CD4-positive, alpha-beta T cell treated with Interleukin-21 for 1 hour (primary cell): ENCODE data around the gene TIGD6.
"Not testable (repeated sequence)": the region's sequence is repeated elsewhere in the genome, so short reads cannot be mapped to it uniquely, and the experiment has no call there.

Source experiments
- DNase-seq: peaks from one replicate; pipeline ENCODE4 v3.0.0-alpha.2; 2020

The TIGD6 gene

GRCh38 chr5:149969181-149969930 lies 31.1 kb downstream of the TIGD6 start:
- no peak for DNase-seq

GRCh38 chr5:149966946-149967345 lies 33.5 kb downstream of the TIGD6 start:
- no peak for DNase-seq

GRCh38 chr5:149963729-149964128 lies 36.7 kb downstream of the TIGD6 start:
- no peak for DNase-seq

- no peak for DNase-seq
Measured at GRCh38 chr5:149962601-149963300, 37.7 kb downstream of the TIGD6 start.

- peak; percentile 13 for DNase-seq
Measured at GRCh38 chr5:149961957-149962409, 38.5 kb downstream of the TIGD6 start.

GRCh38 chr5:149961186-149961685 lies 39.2 kb downstream of the TIGD6 start:
- no peak for DNase-seq

GRCh38 chr5:149960272-149961185 lies 39.9 kb downstream of the TIGD6 start, which contains the start of gene SLC26A2:
SLC26A2 (plus strand) TSS chr5:149960758; CDS start chr5:149977653, 16,895 bp downstream.
- peak; percentile 94 for DNase-seq

- DNase-seq: peak; percentile 73
Measured at GRCh38 chr5:149959406-149960236, 40.8 kb downstream of the TIGD6 start.

- DNase-seq: no peak
Measured at GRCh38 chr5:149957855-149958254, 42.6 kb downstream of the TIGD6 start.

GRCh38 chr5:149956685-149957084 lies 43.8 kb downstream of the TIGD6 start:
- no peak for DNase-seq

GRCh38 chr5:149954798-149955197 lies 45.7 kb downstream of the TIGD6 start:
- no peak for DNase-seq

- DNase-seq: no peak
Measured at GRCh38 chr5:149953436-149954121, 46.9 kb downstream of the TIGD6 start.

- no peak for DNase-seq
Measured at GRCh38 chr5:149951138-149951749, 49.2 kb downstream of the TIGD6 start.

GRCh38 chr5:149948993-149949392 lies 51.5 kb downstream of the TIGD6 start:
- DNase-seq: no peak

- DNase-seq: no peak
Measured at GRCh38 chr5:149946118-149946517, 54.3 kb downstream of the TIGD6 start.

- no peak for DNase-seq
Measured at GRCh38 chr5:149944666-149945065, 55.8 kb downstream of the TIGD6 start, which contains the start of gene PDE6A. PDE6A (minus strand) TSS chr5:149944793; CDS start chr5:149944673, 120 bp downstream.

GRCh38 chr5:149943177-149943949 lies 57.1 kb downstream of the TIGD6 start:
- DNase-seq: not testable (repeated sequence)
